ENCODE data around the gene PRTG.

Gene PRTG

DNA sequence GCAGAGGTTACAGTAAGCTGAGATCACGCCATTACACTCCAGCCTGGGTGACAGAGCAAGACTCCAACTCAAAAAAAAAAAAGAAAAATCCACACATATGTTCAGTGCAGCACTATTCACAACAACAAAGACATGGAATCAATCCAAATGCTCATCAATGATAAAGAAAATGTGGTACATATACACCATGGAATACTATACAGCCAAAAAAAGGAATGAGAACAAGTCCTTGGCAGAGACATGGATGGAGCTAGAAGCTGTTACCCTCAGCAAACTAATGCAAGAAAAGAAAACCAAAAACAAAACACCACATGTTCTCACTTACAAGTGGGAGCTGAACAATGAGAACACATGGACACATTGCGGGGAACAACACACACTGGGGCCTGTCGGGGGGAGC lies 180.4 kb downstream of the PRTG start:
- no peak for DNase-seq (ENCODE audit: low read depth)

Data from stimulated activated CD8-positive, alpha-beta memory T cell treated with anti-CD3 and anti-CD28 coated beads, Interleukin-15, amount 100 ng/mL, for 24 hours (primary cell).